GM12878 (cell line): Measurements from ENCODE around the gene GBGT1. TPM values are rescaled to one million over a fixed set of nuclear protein-coding genes. Genes with fewer than 3 reads are reported as not detected.

Experiments used
- ATAC-seq: fragments of 200-7000 bp; cut with Tn5 transposase; 3 replicates; pipeline ENCODE4 v1.9.1; 2020; ENCODE audit warnings: mild to moderate bottlenecking, moderate library complexity
- BruUV-seq: library from RNA; stranded (reverse); fragments of 400-500 nt; replicated peaks from 2 replicates; lab custom pipeline; 2021; lab: Mats Ljungman, UMichigan
- CTCF ChIA-PET: fragments of 300-600 bp; sonication (Branson Sonifier 250); formaldehyde crosslinking; extraction: SDS; loops from one replicate; lab custom pipeline; 2021; ENCODE audit warnings: inconsistent platforms; lab: Yijun Ruan, JAX
- POLR2A ChIA-PET: fragments of 350-600 bp; formaldehyde crosslinking; extraction: SDS; loops from one replicate; lab custom pipeline; 2021; ENCODE audit warnings: inconsistent platforms; lab: Charles Lee
- RAD21 ChIA-PET: fragments of 300-600 bp; sonication (Branson Sonifier 250); formaldehyde crosslinking; loops from one replicate; lab custom pipeline; 2023; ENCODE audit warnings: antibody characterized with exemption; ENCODE audit not compliant: unreplicated experiment; lab: Charles Lee
- SMC1A ChIA-PET: fragments of 300-600 bp; sonication (Branson Sonifier 250); formaldehyde crosslinking; loops from one replicate; lab custom pipeline; 2023; ENCODE audit not compliant: unreplicated experiment, uncharacterized antibody; lab: Charles Lee
- DNase-seq: peaks from one replicate; pipeline ENCODE4 v3.0.0-alpha.2; 2011; ENCODE audit warnings: low read depth, low spot score
- FAIRE-seq: peaks from 3 replicates; lab custom pipeline; 2011; peaks lifted over from hg19 to GRCh38; lab: Jason Lieb, UNC
- H2AFZ ChIP-seq: 2 replicates; pipeline ENCODE4 v1.6.0; 2011; ENCODE audit warnings: low read depth, low read length, control low read depth; ENCODE audit not compliant: control insufficient read depth
- H3K27ac ChIP-seq: 2 replicates; pipeline ENCODE4 v1.5.1; 2011; ENCODE audit warnings: control low read depth; ENCODE audit not compliant: control insufficient read depth, insufficient read depth
- H3K27me3 ChIP-seq, 2 experiments: replicated peaks in 1 of 2; 2 replicates each; pipeline versions ENCODE4 v1.6.0 to v1.6.1; 2011; ENCODE audit warnings: low read length in 1 of 2; ENCODE audit not compliant: control insufficient read depth in 2 of 2, insufficient read depth in 2 of 2
- H3K36me3 ChIP-seq, 2 experiments: 2 replicates each; pipeline ENCODE4 v1.5.1; 2011; ENCODE audit warnings: low read length in 1 of 2; ENCODE audit not compliant: control insufficient read depth in 2 of 2, insufficient read depth in 2 of 2
- H3K4me1 ChIP-seq: 2 replicates; pipeline ENCODE4 v1.6.1; 2011; ENCODE audit warnings: mild to moderate bottlenecking, low read length, moderate library complexity, mixed read lengths; ENCODE audit not compliant: control insufficient read depth, insufficient read depth
- H3K4me2 ChIP-seq: 2 replicates; pipeline ENCODE4 v1.6.0; 2011; ENCODE audit warnings: control low read depth; ENCODE audit not compliant: control insufficient read depth, insufficient read depth
- H3K4me3 ChIP-seq: fragments of 200-600 bp; sonication (generic); 2 replicates; pipeline ENCODE4 v1.5.1; 2016
- H3K79me2 ChIP-seq: 2 replicates; pipeline ENCODE4 v1.6.0; 2011; ENCODE audit warnings: low read length; ENCODE audit not compliant: control insufficient read depth, insufficient read depth
- H3K9ac ChIP-seq: 2 replicates; pipeline ENCODE4 v1.8.0; 2011; ENCODE audit warnings: low read length, control low read depth, mixed read lengths; ENCODE audit not compliant: control insufficient read depth, insufficient read depth
- H3K9me3 ChIP-seq: replicated peaks from 3 replicates; pipeline ENCODE4 v1.5.1; 2011; ENCODE audit warnings: mild to moderate bottlenecking, low read length; ENCODE audit not compliant: control insufficient read depth, insufficient read depth
- H4K20me1 ChIP-seq: 2 replicates; pipeline ENCODE4 v1.6.0; 2011; ENCODE audit not compliant: control insufficient read depth, insufficient read depth
- NRF1 ChIP-seq: conservative IDR thresholded peaks from 2 replicates; pipeline ENCODE4 v1.6.1; 2011; ENCODE audit warnings: mild to moderate bottlenecking, low read depth, low read length, improper control_type of control experiment
- POLR2AphosphoS5 ChIP-seq: IDR thresholded peaks from 2 replicates; pipeline ENCODE4 v1.6.1; 2011; ENCODE audit warnings: mild to moderate bottlenecking, low read length, inconsistent platforms
- RAD51 ChIP-seq: fragments of 450-650 bp; IDR thresholded peaks from 2 replicates; pipeline ENCODE4 v1.6.1; 2016; ENCODE audit warnings: moderate library complexity, mild to moderate bottlenecking, inconsistent platforms
- RUNX3 ChIP-seq: IDR thresholded peaks from 2 replicates; pipeline ENCODE4 v1.6.1; 2012; ENCODE audit warnings: low read length, inconsistent platforms
- WGBS: methylation state at CpG from one replicate; pipeline ENCODE4 v1.1.6; 2016; ENCODE audit warnings: low lambda C conversion rate; ENCODE audit not compliant: insufficient replicate concordance, insufficient coverage; ENCODE audit errors: missing lambda C conversion rate; 5-methylcytosine and 5-hydroxymethylcytosine counted together
- in situ Hi-C: fragments of 300-500 bp; cut with MboI; formaldehyde crosslinking; loops from 9 replicates; pipeline ENCODE4 v1.14.3; 2018; ENCODE audit warnings: mixed read lengths
- intact Hi-C: fragments of 100-400 bp; cut with micrococcal nuclease; formaldehyde crosslinking; loops from one replicate; pipeline ENCODE4 v1.14.2; 2022; ENCODE audit not compliant: unreplicated experiment
- polyA plus RNA-seq, 11 experiments: library from polyadenylated mRNA; depleted of rRNA in 4 of 11; unstranded in 6 of 11; stranded (reverse) in 5 of 11; fragments of >200 nt; fragmentation: Nextera tagmentation in 4 of 11; fragmentation: Illumina TruSeq in 1 of 11; extraction: Ambion mirVana in 4 of 11; extraction: Trizol in 1 of 11; gene quantifications; 1 replicate in 1 of 11; 2 replicates in 10 of 11; pipeline versions ENCODE4 v1.2.1 to v1.2.3, GENCODE V29; 2011 to 2016; ENCODE audit warnings: inconsistent platforms in 2 of 11, missing spikeins in 2 of 11, low read depth in 1 of 11
- total RNA-seq, 4 experiments: library from RNA; depleted of rRNA in 3 of 4; stranded (reverse); fragments of >200 nt in 3 of 4; fragmentation: Illumina TruSeq in 1 of 4; extraction: Trizol in 1 of 4; gene quantifications; 2 replicates each; pipeline versions ENCODE4 v1.2.1 to v1.2.3, GENCODE V29; 2013 to 2021
- TF ChIP-seq, protein P1 (sequence below): fragments of 450-650 bp; IDR thresholded peaks from 2 replicates; pipeline ENCODE4 v1.6.1; 2016; ENCODE audit warnings: mild to moderate bottlenecking
- TF ChIP-seq, protein P2 (sequence below): fragments of 450-650 bp; formaldehyde crosslinking; IDR thresholded peaks from 2 replicates; pipeline ENCODE4 v1.4.0; 2020; ENCODE audit warnings: mild to moderate bottlenecking, moderate library complexity
- TF ChIP-seq, protein P3 (sequence below): fragments of 450-650 bp; IDR thresholded peaks from 2 replicates; pipeline ENCODE4 v1.6.1; 2016; ENCODE audit warnings: mild to moderate bottlenecking, moderate library complexity, borderline replicate concordance
- TF ChIP-seq, protein P4 (sequence below): IDR thresholded peaks from 2 replicates; pipeline ENCODE4 v1.6.1; 2012; ENCODE audit warnings: improper control_type of control experiment, low read depth, low read length; ENCODE audit not compliant: insufficient replicate concordance

GBGT1 gene
- total and polyA plus RNA-seq, 10 of the 15 experiments (the other 5 are each of a cell fraction or from before 2014, with no cell fraction given) = 0.08 to 1.9 (median 0.49) TPM

DNA sequence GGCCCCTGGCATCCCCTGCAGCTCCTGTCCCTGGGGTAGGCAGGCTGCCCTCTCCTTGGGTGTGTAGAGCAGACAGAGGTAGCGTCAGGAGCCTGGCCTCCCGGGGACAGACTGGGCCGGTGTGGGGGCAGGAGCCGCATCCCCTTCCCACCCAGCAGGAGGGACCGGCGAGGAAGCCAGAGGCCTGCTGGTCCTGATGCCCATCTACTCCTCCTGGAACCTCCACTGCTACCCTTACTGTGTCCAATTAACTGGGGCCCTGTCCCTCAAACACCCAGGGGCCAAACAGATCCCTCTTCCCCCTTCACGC, 58.3 kb downstream of the GBGT1 start:
- ChIA-PET CTCF (interaction anchor here (0.8 to 22.5 kb wide), 2 partner anchors 13 to 41 kb away, joined by 3 to 401 read pairs; no protein-coding TSS in a partner anchor), POLR2A (interaction anchor here (1.0 kb wide), 1 partner anchor 10 kb away, joined by 3 read pairs; no protein-coding TSS in a partner anchor), RAD21 (interaction anchor here (3.7 kb wide), 1 partner anchor 38 kb away, joined by 25 read pairs; no protein-coding TSS in a partner anchor), SMC1A (interaction anchor here (1.2 to 2.1 kb wide), 2 partner anchors 39 to 41 kb away, joined by 7 to 8 read pairs; no protein-coding TSS in a partner anchor)
- no peaks in the 10 kb centered on the region for H3K27me3 ChIP-seq
- H3K4me1 ChIP-seq = no peaks in the 10 kb centered on the region
- DNase-seq = no peak
- no peaks in the 10 kb centered on the region for H3K9me3 ChIP-seq
- H3K27ac ChIP-seq = no peak overlapping the region
- intact Hi-C loops (no loop called here), in situ Hi-C loops (loop anchor here (5.0 kb wide), 1 partner anchor 42 kb away; no protein-coding TSS in a partner anchor)
- no peak overlapping the region for H2AFZ ChIP-seq
- no peaks in the 10 kb centered on the region for H3K79me2 ChIP-seq
- H3K36me3 ChIP-seq = peaks cover 28 to 49% of the 10 kb centered on the region in 2 experiments
- FAIRE-seq = no peak
- no peak for ATAC-seq
- no TSS peak for BruUV-seq
- H3K9ac ChIP-seq = no peak overlapping the region
- no peak overlapping the region for H3K4me3 ChIP-seq
- no peak overlapping the region for H3K4me2 ChIP-seq
- WGBS = 91% methylated on average over 7 of the region's 7 CpGs
- H4K20me1 ChIP-seq = no peaks in the 10 kb centered on the region
- TF ChIP-seq, protein P1, sequence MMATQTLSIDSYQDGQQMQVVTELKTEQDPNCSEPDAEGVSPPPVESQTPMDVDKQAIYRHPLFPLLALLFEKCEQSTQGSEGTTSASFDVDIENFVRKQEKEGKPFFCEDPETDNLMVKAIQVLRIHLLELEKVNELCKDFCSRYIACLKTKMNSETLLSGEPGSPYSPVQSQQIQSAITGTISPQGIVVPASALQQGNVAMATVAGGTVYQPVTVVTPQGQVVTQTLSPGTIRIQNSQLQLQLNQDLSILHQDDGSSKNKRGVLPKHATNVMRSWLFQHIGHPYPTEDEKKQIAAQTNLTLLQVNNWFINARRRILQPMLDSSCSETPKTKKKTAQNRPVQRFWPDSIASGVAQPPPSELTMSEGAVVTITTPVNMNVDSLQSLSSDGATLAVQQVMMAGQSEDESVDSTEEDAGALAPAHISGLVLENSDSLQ = no peak
- no peak for TF ChIP-seq RUNX3
- TF ChIP-seq, protein P2, sequence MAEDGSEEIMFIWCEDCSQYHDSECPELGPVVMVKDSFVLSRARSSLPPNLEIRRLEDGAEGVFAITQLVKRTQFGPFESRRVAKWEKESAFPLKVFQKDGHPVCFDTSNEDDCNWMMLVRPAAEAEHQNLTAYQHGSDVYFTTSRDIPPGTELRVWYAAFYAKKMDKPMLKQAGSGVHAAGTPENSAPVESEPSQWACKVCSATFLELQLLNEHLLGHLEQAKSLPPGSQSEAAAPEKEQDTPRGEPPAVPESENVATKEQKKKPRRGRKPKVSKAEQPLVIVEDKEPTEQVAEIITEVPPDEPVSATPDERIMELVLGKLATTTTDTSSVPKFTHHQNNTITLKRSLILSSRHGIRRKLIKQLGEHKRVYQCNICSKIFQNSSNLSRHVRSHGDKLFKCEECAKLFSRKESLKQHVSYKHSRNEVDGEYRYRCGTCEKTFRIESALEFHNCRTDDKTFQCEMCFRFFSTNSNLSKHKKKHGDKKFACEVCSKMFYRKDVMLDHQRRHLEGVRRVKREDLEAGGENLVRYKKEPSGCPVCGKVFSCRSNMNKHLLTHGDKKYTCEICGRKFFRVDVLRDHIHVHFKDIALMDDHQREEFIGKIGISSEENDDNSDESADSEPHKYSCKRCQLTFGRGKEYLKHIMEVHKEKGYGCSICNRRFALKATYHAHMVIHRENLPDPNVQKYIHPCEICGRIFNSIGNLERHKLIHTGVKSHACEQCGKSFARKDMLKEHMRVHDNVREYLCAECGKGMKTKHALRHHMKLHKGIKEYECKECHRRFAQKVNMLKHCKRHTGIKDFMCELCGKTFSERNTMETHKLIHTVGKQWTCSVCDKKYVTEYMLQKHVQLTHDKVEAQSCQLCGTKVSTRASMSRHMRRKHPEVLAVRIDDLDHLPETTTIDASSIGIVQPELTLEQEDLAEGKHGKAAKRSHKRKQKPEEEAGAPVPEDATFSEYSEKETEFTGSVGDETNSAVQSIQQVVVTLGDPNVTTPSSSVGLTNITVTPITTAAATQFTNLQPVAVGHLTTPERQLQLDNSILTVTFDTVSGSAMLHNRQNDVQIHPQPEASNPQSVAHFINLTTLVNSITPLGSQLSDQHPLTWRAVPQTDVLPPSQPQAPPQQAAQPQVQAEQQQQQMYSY = no peak
- TF ChIP-seq POLR2AphosphoS5 = no peak
- TF ChIP-seq NRF1 = no peak
- TF ChIP-seq RAD51 = no peak
- TF ChIP-seq, protein P3, sequence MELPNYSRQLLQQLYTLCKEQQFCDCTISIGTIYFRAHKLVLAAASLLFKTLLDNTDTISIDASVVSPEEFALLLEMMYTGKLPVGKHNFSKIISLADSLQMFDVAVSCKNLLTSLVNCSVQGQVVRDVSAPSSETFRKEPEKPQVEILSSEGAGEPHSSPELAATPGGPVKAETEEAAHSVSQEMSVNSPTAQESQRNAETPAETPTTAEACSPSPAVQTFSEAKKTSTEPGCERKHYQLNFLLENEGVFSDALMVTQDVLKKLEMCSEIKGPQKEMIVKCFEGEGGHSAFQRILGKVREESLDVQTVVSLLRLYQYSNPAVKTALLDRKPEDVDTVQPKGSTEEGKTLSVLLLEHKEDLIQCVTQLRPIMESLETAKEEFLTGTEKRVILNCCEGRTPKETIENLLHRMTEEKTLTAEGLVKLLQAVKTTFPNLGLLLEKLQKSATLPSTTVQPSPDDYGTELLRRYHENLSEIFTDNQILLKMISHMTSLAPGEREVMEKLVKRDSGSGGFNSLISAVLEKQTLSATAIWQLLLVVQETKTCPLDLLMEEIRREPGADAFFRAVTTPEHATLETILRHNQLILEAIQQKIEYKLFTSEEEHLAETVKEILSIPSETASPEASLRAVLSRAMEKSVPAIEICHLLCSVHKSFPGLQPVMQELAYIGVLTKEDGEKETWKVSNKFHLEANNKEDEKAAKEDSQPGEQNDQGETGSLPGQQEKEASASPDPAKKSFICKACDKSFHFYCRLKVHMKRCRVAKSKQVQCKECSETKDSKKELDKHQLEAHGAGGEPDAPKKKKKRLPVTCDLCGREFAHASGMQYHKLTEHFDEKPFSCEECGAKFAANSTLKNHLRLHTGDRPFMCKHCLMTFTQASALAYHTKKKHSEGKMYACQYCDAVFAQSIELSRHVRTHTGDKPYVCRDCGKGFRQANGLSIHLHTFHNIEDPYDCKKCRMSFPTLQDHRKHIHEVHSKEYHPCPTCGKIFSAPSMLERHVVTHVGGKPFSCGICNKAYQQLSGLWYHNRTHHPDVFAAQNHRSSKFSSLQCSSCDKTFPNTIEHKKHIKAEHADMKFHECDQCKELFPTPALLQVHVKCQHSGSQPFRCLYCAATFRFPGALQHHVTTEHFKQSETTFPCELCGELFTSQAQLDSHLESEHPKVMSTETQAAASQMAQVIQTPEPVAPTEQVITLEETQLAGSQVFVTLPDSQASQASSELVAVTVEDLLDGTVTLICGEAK = no peak
- TF ChIP-seq, protein P4, sequence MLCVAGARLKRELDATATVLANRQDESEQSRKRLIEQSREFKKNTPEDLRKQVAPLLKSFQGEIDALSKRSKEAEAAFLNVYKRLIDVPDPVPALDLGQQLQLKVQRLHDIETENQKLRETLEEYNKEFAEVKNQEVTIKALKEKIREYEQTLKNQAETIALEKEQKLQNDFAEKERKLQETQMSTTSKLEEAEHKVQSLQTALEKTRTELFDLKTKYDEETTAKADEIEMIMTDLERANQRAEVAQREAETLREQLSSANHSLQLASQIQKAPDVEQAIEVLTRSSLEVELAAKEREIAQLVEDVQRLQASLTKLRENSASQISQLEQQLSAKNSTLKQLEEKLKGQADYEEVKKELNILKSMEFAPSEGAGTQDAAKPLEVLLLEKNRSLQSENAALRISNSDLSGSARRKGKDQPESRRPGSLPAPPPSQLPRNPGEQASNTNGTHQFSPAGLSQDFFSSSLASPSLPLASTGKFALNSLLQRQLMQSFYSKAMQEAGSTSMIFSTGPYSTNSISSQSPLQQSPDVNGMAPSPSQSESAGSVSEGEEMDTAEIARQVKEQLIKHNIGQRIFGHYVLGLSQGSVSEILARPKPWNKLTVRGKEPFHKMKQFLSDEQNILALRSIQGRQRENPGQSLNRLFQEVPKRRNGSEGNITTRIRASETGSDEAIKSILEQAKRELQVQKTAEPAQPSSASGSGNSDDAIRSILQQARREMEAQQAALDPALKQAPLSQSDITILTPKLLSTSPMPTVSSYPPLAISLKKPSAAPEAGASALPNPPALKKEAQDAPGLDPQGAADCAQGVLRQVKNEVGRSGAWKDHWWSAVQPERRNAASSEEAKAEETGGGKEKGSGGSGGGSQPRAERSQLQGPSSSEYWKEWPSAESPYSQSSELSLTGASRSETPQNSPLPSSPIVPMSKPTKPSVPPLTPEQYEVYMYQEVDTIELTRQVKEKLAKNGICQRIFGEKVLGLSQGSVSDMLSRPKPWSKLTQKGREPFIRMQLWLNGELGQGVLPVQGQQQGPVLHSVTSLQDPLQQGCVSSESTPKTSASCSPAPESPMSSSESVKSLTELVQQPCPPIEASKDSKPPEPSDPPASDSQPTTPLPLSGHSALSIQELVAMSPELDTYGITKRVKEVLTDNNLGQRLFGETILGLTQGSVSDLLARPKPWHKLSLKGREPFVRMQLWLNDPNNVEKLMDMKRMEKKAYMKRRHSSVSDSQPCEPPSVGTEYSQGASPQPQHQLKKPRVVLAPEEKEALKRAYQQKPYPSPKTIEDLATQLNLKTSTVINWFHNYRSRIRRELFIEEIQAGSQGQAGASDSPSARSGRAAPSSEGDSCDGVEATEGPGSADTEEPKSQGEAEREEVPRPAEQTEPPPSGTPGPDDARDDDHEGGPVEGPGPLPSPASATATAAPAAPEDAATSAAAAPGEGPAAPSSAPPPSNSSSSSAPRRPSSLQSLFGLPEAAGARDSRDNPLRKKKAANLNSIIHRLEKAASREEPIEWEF = no peak
